Naive thymus-derived CD8-positive, alpha-beta T cell (primary cell): ENCODE results near the gene AHRR. TPM values are rescaled to one million over a fixed set of nuclear protein-coding genes. Genes with fewer than 3 reads are reported as not detected.
"Not testable (repeated sequence)": the region's sequence is repeated elsewhere in the genome, so short reads cannot be mapped to it uniquely, and the experiment has no call there.

Experiments used
- ATAC-seq, 2 donors: fragments of 150-1000 bp; cut with Tn5 transposase in 1 of 2; sonication (Bioruptor Pico), chemical (Tn5 transposase) in 1 of 2; 1 replicate in 1 of 2; 2 replicates in 1 of 2; pipeline ENCODE4 v1.10.0; 2021; ENCODE audit warnings: mild to moderate bottlenecking in 2 of 2, moderate library complexity in 2 of 2
- POLR2A ChIA-PET: fragments of 350-600 bp; sonication (Branson Sonifier 250); formaldehyde crosslinking; loops from one replicate; lab custom pipeline; 2021; ENCODE audit warnings: antibody characterized with exemption; lab: Charles Lee
- DNase-seq, 10 donors: peaks; one replicate each; pipeline versions ENCODE4 v3.0.0 to v3.0.0-alpha.2; 2020 to 2022
- H3K27ac Mint-ChIP-seq, 10 donors: one replicate each; pipeline ENCODE4 v1.8.0; 2020 to 2022; ENCODE audit warnings: mild to moderate bottlenecking in 10 of 10, mixed read lengths in 10 of 10, moderate library complexity in 4 of 10, inconsistent platforms in 1 of 10
- H3K27me3 Mint-ChIP-seq, 5 donors: one replicate each; pipeline ENCODE4 v1.8.0; 2021 to 2022; ENCODE audit warnings: mixed read lengths in 5 of 5
- H3K36me3 Mint-ChIP-seq, 3 donors: one replicate each; pipeline ENCODE4 v1.8.0; 2020 to 2022; ENCODE audit warnings: mixed read lengths in 3 of 3, mild to moderate bottlenecking in 2 of 3, inconsistent platforms in 1 of 3
- H3K4me1 Mint-ChIP-seq, 4 donors: one replicate each; pipeline ENCODE4 v1.8.0; 2021 to 2022; ENCODE audit warnings: mixed read lengths in 4 of 4
- H3K4me3 Mint-ChIP-seq, 10 donors: one replicate each; pipeline ENCODE4 v1.8.0; 2020 to 2022; ENCODE audit warnings: mild to moderate bottlenecking in 10 of 10, mixed read lengths in 10 of 10, moderate library complexity in 6 of 10, inconsistent platforms in 1 of 10
- H3K9me3 Mint-ChIP-seq, 9 donors: one replicate each; pipeline ENCODE4 v1.8.0; 2020 to 2022; ENCODE audit warnings: mixed read lengths in 9 of 9, mild to moderate bottlenecking in 3 of 9, inconsistent platforms in 1 of 9, moderate library complexity in 1 of 9
- polyA plus RNA-seq, 3 donors: library from polyadenylated mRNA; unstranded; fragments of 300-500 nt; fragmentation: Illumina TruSeq; gene quantifications; one replicate each; pipeline ENCODE4 v1.2.3, GENCODE V29; 2021
- total RNA-seq, 8 experiments: library from RNA in 2 of 8; stranded (reverse) in 2 of 8; gene quantifications; one replicate each; pipeline ENCODE4 v1.2.3 and lab custom pipeline; 2021 to 2026

The AHRR gene
- 1 to 10 TPM; 5.8 to 7.6 TPM for total RNA-seq
- under 1 TPM in 2 of 3 donors, not detected in 1; 0.11 to 0.23 TPM for polyA plus RNA-seq
- 0.07 to 11.0 (median 4.1) reads per million in 6 experiments for total RNA-seq (lab: John Stamatoyannopoulos, UW)

DNA sequence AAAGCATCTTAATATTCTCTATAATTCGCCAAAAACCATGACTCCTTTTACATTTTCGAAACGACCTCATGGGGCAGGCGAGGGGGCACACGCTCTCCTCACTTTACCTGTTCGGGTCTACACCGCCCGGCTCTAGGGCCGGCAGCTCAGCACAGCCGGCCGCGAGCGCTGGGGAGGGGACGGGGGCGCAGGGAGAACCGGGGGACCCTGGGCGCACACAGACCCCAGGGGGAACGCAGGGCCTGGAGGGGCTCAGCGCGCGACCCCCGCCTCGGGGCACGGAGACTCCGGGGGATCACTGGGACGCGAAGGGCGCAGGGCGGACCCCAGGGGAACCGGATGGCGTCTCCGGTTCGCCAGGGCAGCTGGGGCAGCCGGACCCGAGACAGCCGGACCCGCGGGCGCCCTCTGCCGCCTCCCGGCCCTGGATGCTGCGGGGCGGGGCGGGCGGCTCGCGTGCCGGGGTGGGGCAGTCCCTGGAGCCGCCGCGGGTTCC is at the start of gene AHRR:
Gene AHRR, plus strand, starts transcription at position 485 of the 496 bp plus-strand sequence. CDS start 22,189 bp downstream, outside the sequence.
- Mint-ChIP-seq H3K36me3 (peaks cover 0 to 8% (median 2%) of the 10 kb centered on the region in 3 donors), H3K27me3 (peaks cover 9 to 55% (median 24%) of the 10 kb centered on the region in 5 donors), H3K4me3 (peak within 1 kb of the TSS; percentile 15 to 82 (median 66)), H3K27ac (no peak within 1 kb of the TSS), H3K9me3 (no peaks in the 10 kb centered on the region), H3K4me1 (peaks cover 3 to 20% (median 18%) of the 10 kb centered on the region in 4 donors)
- POLR2A ChIA-PET = no interaction called here
- no peak for DNase-seq
- ATAC-seq = peak; percentile 8 to 47

DNA sequence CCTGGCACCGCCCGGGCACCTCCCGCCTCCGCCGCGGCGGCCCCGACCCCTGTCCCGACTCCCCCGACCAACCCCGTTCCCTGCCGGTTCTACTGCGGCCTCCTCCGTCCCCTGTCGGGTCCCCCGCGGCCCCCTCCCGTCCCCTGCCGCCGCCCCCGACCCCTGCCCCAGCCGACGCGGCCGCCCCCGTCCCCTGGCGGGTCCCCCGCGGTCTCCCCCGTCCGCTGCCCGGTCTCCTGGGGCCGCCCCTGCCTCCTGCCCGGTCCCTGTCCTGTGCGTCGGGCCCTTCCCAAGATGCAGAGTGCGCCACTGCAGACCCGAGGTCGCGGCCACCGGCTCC is 49.7 kb upstream of the AHRR start:
- peaks cover 0 to 42% (median 5%) of the 10 kb centered on the region in 3 donors for H3K36me3 Mint-ChIP-seq
- POLR2A ChIA-PET = interaction anchor here (0.8 to 2.6 kb wide), 9 partner anchors 11 to 272 kb away, joined by 3 to 32 read pairs (median 4); partner anchors contain the start of genes CCDC127, LRRC14B and SDHA
- DNase-seq = not testable (repeated sequence)

GRCh38 chr5:273091-273490 is 48.4 kb upstream of the AHRR start:
- DNase-seq, H3K27me3 Mint-ChIP-seq, POLR2A ChIA-PET, H3K9me3 Mint-ChIP-seq, ATAC-seq: not testable (repeated sequence)
- Mint-ChIP-seq H3K4me1 (peaks cover 13 to 51% (median 39%) of the 10 kb centered on the region in 4 donors), H3K36me3 (peaks cover 0 to 40% (median 5%) of the 10 kb centered on the region in 3 donors), H3K27ac (peak overlapping the region in 9 of 10 donors; percentile 44 to 94 (median 69)), H3K4me3 (peak overlapping the region; percentile 66 to 95 (median 77))

More for the DNA sequence above, 49.7 kb upstream of the AHRR start:
- not testable (repeated sequence) for H3K27me3 Mint-ChIP-seq, H3K9me3 Mint-ChIP-seq
- H3K4me1 Mint-ChIP-seq = peaks cover 13 to 51% (median 38%) of the 10 kb centered on the region in 4 donors
- peak overlapping the region; percentile 74 to 98 (median 94) for H3K4me3 Mint-ChIP-seq
- peak overlapping the region; percentile 8 to 97 (median 90) for H3K27ac Mint-ChIP-seq
- ATAC-seq = peak in 1 of 2 donors; percentile 4

DNA sequence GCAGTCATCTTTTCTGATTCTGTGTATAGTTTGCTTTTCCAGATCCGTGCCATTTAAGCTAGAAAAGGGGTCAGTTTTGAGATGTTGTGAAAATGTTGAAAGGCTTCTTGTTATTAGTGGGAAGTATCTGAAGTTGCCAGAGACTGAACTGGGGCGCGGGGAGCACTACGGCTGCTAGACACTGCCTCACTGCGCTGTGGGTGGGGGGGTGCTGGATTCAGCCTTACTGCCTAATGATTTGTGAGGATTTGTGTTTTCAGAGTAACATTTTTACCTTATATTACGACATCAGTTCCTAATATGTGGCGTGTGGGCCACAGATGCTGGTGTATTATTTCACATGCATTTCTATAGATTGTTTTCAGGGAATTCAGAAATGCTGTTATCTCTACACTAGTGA is 48.0 kb upstream of the AHRR start:
- POLR2A ChIA-PET, ATAC-seq, H3K27me3 Mint-ChIP-seq, DNase-seq, H3K9me3 Mint-ChIP-seq: not testable (repeated sequence)
- Mint-ChIP-seq H3K27ac (peak overlapping the region in 8 of 10 donors; percentile 9 to 94 (median 66)), H3K36me3 (peaks cover 0 to 42% (median 5%) of the 10 kb centered on the region in 3 donors), H3K4me1 (peaks cover 13 to 53% (median 39%) of the 10 kb centered on the region in 4 donors), H3K4me3 (peak overlapping the region; percentile 66 to 95 (median 77))

GRCh38 chr5:274346-274745 is 47.2 kb upstream of the AHRR start:
- DNase-seq, H3K9me3 Mint-ChIP-seq, H3K27me3 Mint-ChIP-seq, POLR2A ChIA-PET, ATAC-seq: not testable (repeated sequence)
- Mint-ChIP-seq H3K4me3 (peak overlapping the region in 1 of 10 donors; percentile 65), H3K4me1 (peaks cover 13 to 57% (median 41%) of the 10 kb centered on the region in 4 donors), H3K27ac (peak overlapping the region in 3 of 10 donors; percentile 41 to 67 (median 53)), H3K36me3 (peaks cover 0 to 46% (median 5%) of the 10 kb centered on the region in 3 donors)

DNA sequence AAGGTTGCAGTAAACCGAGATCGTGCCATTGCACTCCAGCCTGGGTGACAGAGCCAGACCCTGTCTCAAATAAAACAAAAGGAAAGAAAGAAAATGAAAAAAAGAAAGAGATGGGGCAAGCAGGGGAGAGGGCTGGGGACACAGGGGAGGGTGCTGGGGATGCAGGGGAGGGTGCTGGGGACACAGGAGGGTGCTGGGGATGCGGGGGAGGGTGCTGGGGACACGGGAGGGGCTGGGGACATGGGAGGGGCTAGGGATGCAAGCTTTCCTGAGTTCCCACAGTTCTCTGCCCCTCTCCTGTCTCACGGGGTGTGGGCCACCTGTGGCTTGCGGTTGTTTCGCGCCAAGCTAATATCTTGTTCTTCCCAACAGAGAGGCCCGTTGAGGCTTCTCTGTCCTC is 42.9 kb upstream of the AHRR start:
- peaks cover 30 to 67% (median 64%) of the 10 kb centered on the region in 4 donors for H3K4me1 Mint-ChIP-seq
- H3K27ac Mint-ChIP-seq = peak overlapping the region in 1 of 10 donors; percentile 76

DNA sequence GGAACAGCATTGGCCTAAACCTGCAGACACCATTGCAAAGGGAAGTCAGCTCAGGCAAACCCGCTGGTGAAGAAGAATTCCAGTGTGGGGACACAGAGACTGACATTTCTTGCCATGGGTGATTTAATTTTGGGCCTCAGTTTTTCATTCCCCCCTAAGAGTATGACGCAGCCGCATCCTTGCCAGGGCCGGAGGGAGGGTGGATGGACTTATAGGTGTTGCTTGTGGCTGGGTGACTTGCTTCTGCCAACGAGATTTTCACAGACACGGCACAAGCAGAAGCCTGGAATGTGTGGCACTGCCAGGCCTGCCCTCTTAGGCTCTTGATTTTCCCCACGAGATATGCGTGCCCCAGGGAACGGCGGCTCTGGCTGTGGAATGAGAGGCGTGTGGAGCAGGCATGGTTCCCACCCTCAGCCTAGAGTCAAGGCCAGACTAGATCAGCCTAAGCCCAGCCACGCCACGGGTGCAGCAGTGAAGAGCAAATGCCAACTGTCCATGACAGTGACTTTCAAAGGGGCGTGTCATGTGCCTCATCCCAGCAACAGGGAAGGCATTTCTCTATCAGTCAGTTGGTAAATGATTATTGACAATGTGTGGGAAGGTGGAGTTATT is 42.4 kb upstream of the AHRR start:
- Mint-ChIP-seq H3K4me3 (peak overlapping the region in 1 of 10 donors; percentile 41), H3K36me3 (peaks cover 0 to 61% (median 5%) of the 10 kb centered on the region in 3 donors), H3K4me1 (peaks cover 32 to 67% (median 64%) of the 10 kb centered on the region in 4 donors), H3K27ac (peak overlapping the region in 5 of 10 donors; percentile 10 to 72 (median 50))
- POLR2A ChIA-PET, H3K9me3 Mint-ChIP-seq, ATAC-seq, H3K27me3 Mint-ChIP-seq, DNase-seq: not testable (repeated sequence)

More for the DNA sequence above, 42.9 kb upstream of the AHRR start:
- POLR2A ChIA-PET = no interaction called here
- peaks cover 0 to 61% (median 4%) of the 10 kb centered on the region in 3 donors for H3K36me3 Mint-ChIP-seq
- no peaks in the 10 kb centered on the region for H3K9me3 Mint-ChIP-seq
- no peak overlapping the region for H3K4me3 Mint-ChIP-seq
- H3K27me3 Mint-ChIP-seq = no peaks in the 10 kb centered on the region
- DNase-seq (no peak), ATAC-seq (no peak)

DNA sequence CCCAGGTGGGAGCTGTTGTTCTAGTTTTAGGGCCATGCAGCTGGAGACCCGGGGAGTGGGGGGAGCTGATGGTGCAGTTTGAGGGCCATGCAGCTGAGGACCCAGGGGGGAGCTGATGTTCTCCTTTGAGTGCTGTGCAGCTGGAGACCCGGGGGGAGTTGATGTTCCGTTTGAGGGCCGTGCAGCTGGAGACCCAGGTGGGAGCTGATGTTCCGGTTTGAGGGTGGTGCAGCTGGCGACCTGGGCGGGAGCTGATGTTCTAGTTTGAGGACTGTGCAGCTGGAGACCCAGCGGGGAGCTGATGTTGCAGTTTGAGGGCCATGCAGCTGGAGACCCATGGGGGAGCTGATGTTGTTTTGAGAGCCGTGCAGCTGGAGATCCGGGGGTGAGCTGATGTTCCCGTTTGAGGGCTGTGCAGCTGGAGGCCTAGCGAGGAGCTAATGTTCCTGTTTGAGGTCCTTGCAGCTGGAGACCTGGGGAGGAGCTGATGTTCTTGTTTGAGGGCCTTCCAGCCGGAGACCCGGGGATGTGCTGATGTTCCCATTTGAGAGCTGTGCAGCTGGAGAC is 35.4 kb upstream of the AHRR start:
- no peaks in the 10 kb centered on the region for H3K27me3 Mint-ChIP-seq
- peaks cover 0 to 75% (median 12%) of the 10 kb centered on the region in 3 donors for H3K36me3 Mint-ChIP-seq
- H3K4me1 Mint-ChIP-seq = peaks cover 41 to 56% (median 50%) of the 10 kb centered on the region in 4 donors
- POLR2A ChIA-PET = interaction anchor here (1.0 kb wide), 1 partner anchor 14 kb away, joined by 3 read pairs; the partner anchor contains the start of gene PDCD6
- no peak for DNase-seq
- no peak for ATAC-seq
- H3K27ac Mint-ChIP-seq = peak overlapping the region in 1 of 10 donors; percentile 84
- no peaks in the 10 kb centered on the region for H3K9me3 Mint-ChIP-seq
- H3K4me3 Mint-ChIP-seq = peak overlapping the region in 1 of 10 donors; percentile 51

- H3K27me3 Mint-ChIP-seq, ATAC-seq, H3K9me3 Mint-ChIP-seq, POLR2A ChIA-PET, H3K27ac Mint-ChIP-seq, DNase-seq, H3K4me3 Mint-ChIP-seq: not testable (repeated sequence)
- peaks cover 0 to 60% (median 10%) of the 10 kb centered on the region in 3 donors for H3K36me3 Mint-ChIP-seq
- H3K4me1 Mint-ChIP-seq = peaks cover 23 to 31% (median 27%) of the 10 kb centered on the region in 4 donors
These were observed 31.3 kb upstream of the AHRR start for GRCh38 chr5:290200-290599.

GRCh38 chr5:291345-291744 is 30.2 kb upstream of the AHRR start:
- ATAC-seq, H3K9me3 Mint-ChIP-seq, POLR2A ChIA-PET, H3K27me3 Mint-ChIP-seq, DNase-seq: not testable (repeated sequence)
- Mint-ChIP-seq H3K4me1 (peaks cover 23 to 27% (median 25%) of the 10 kb centered on the region in 4 donors), H3K4me3 (peak overlapping the region in 1 of 10 donors; percentile 39), H3K27ac (peak overlapping the region in 3 of 10 donors; percentile 35 to 75 (median 57)), H3K36me3 (peaks cover 0 to 48% (median 10%) of the 10 kb centered on the region in 3 donors)

DNA sequence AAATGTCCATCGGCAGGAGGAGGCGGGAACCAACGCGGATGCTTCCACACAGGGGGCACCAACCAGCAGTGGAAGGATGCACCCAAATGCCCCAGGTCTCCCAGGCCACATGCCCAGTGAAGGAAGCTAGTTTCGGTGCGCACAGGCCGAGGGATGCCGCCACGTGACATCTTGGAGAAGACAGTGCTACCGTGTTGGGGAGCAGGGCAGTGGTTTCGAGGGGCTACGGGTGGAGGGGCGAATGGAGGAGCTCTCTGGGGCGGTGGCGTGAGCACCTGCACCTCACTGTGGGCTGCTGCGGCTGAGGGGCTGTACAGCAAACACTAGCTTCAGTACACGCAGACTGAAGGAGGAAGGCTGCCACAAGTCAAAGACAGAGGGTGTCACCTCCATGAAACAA is 26.7 kb upstream of the AHRR start:
- H3K9me3 Mint-ChIP-seq, ATAC-seq, DNase-seq, H3K27me3 Mint-ChIP-seq, H3K4me3 Mint-ChIP-seq, POLR2A ChIA-PET: not testable (repeated sequence)
- Mint-ChIP-seq H3K4me1 (peaks cover 23 to 42% (median 35%) of the 10 kb centered on the region in 4 donors), H3K36me3 (peaks cover 0 to 29% (median 4%) of the 10 kb centered on the region in 3 donors), H3K27ac (peak overlapping the region in 2 of 10 donors; percentile 29 to 37)

DNA sequence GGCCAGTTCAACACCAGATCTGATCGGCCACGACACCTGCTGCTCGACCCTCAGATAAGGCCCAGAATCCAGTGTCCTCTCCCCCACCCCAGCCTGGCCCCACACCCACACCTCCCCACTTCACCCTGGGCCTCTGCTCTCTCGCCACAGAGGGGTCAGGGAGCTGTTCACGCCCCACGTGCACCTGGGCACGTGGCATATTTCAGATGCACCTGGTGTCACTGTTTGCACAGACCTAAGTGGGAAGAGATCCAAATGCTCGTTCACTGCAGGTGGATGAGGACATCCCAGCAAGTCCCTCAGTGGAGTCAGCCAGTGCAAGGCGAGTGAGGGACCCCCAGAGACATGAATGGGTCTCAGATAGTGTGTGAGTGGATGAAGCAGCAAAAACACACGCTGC is 25.3 kb upstream of the AHRR start:
- DNase-seq, POLR2A ChIA-PET, H3K27me3 Mint-ChIP-seq, H3K9me3 Mint-ChIP-seq, ATAC-seq: not testable (repeated sequence)
- H3K4me3 Mint-ChIP-seq = peak overlapping the region in 8 of 10 donors; percentile 33 to 80 (median 52)
- H3K4me1 Mint-ChIP-seq = peaks cover 26 to 49% (median 38%) of the 10 kb centered on the region in 4 donors
- H3K27ac Mint-ChIP-seq = peak overlapping the region in 6 of 10 donors; percentile 21 to 85 (median 68)
- peaks cover 0 to 22% (median 4%) of the 10 kb centered on the region in 3 donors for H3K36me3 Mint-ChIP-seq
